Cardiac fibroblast (primary cell): ENCODE data around the gene USP6NL.

Experiments
- DNase-seq, 2 donors: peaks; one replicate each; pipeline versions ENCODE4 v3.0.0 to v3.0.0-alpha.2; 2010; ENCODE audit warnings: low read depth in 2 of 2
- H3K4me3 ChIP-seq, 2 donors: replicated peaks in 1 of 2; 1 replicate in 1 of 2; 2 replicates in 1 of 2; pipeline ENCODE4 v1.5.1; 2011; ENCODE audit warnings: low read depth in 2 of 2, low read length in 2 of 2, mild to moderate bottlenecking in 2 of 2, moderate library complexity in 1 of 2
- CTCF ChIP-seq: IDR thresholded peaks from one replicate; pipeline ENCODE4 v1.5.1; 2011; ENCODE audit warnings: low read depth, mild to moderate bottlenecking, low read length, inconsistent platforms

Gene USP6NL

GRCh38 chr10:11611248-11612020, at the start of gene USP6NL:
TSS of gene USP6NL (minus strand) at chr10:11611650. CDS start at chr10:11597634, 14,016 bp downstream.
- H3K4me3 ChIP-seq = peak within 1 kb of the TSS; percentile 80 to 83
- TF ChIP-seq CTCF = no peak
- DNase-seq = peak; percentile 75 to 85

- no peak overlapping the region for H3K4me3 ChIP-seq
- no peak for TF ChIP-seq CTCF
- no peak for DNase-seq
Measured at GRCh38 chr10:11658801-11659368, 47.4 kb upstream of the USP6NL start.

DNA sequence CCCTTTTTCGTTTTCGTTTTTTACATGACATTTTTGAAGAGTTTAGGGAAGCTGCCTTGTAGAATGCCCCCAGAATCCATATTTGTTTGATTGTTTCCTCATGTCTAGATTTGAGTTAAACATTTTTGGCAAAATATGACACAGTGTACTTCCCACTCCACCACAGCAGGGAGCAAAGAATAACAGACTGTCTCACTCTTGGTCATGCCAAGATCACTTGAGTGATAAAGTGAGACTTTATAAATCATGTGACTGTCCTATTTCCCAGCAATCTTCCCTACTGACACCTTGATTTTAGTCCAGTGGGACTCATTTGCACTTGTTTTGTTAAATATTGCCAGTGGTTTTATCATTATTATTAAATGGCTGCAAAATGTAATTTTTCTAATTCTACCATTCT, 44.4 kb upstream of the USP6NL start:
- no peak overlapping the region for H3K4me3 ChIP-seq
- peak in 1 of 2 donors; percentile 34 for DNase-seq
- TF ChIP-seq CTCF = no peak

GRCh38 chr10:11654659-11655058, 43.2 kb upstream of the USP6NL start:
- no peak for TF ChIP-seq CTCF
- DNase-seq = no peak

DNA sequence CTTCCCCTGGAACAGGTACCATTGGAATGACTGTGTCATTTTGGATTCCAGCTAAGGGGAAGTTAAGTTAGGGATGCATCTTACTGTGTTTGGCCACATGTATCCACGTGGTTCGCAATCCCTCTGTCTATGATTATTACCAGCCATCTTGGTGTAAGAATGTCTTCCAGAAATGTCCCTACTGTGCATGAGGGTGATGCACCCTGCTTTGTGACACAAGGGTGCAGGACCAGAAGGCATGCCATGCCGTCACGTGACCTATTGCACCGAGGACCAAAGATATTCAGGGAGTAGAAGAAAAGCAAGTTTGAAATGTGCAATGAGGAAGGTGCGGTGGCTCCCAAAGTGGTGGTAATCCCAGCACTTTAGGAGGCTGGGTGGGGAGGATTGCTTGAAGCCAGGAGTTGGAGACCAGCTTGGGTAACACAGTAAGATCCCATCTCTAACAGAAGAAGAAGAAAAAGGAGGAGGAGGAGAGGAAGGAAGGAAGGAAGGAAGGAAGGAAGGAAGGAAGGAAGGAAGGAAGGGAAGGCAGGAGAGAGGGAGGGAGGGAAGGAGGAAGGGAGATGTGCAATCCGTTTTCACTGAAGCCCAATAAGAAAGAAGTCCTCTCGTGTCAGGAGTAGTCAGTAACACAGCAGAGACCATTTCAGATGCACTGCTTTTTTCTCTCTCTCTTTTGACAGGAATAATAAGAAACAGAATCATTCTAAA, 42.5 kb upstream of the USP6NL start:
- no peak overlapping the region for H3K4me3 ChIP-seq
- DNase-seq = no peak
- no peak for TF ChIP-seq CTCF

More at GRCh38 chr10:11654659-11655058, 43.2 kb upstream of the USP6NL start:
- no peak overlapping the region for H3K4me3 ChIP-seq

DNA sequence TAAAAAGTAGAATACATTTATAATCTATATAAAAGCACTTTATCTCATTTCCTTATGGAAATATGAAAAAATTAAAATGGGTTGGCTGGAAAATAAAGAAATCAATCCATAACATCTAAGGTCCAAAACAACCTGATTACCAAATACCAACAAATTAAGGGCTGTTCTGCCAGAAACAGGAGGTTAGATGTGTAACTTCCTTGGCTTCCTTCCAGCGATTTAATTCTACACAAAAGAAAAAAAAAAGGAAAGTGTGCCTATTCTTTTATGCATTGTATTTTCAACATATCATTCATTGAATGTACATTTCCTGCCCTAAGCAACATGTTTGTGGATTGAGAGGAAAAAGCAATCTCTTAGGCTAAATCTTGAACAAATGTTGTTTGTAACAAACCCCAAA, 36.2 kb upstream of the USP6NL start:
- no peak for TF ChIP-seq CTCF
- DNase-seq = peak; percentile 26 to 59

More for the DNA sequence above, 36.2 kb upstream of the USP6NL start:
- no peak overlapping the region for H3K4me3 ChIP-seq
